ENCODE measurements around the gene ATP4A. TPM values are rescaled to one million over a fixed set of nuclear protein-coding genes. Genes with fewer than 3 reads are reported as not detected.

ATP4A gene
- polyA plus RNA-seq, 1 donor: not detected

Other genes with a start within 250 kb of the ATP4A start
- gene CD22, start 234.5 kb downstream of the ATP4A start, polyA plus RNA-seq (ENCODE audit: insufficient read length): 0.82 TPM
- not detected for gene FFAR1, start 215.8 kb downstream of the ATP4A start, polyA plus RNA-seq (ENCODE audit: insufficient read length)
- gene FFAR3, start 205.2 kb downstream of the ATP4A start, polyA plus RNA-seq (ENCODE audit: insufficient read length): 0.08 TPM
- gene GPR42, start 192.6 kb downstream of the ATP4A start, polyA plus RNA-seq (ENCODE audit: insufficient read length): not detected
- 0.09 TPM for gene FFAR2, start 115.4 kb downstream of the ATP4A start, polyA plus RNA-seq (ENCODE audit: insufficient read length)
- not detected for gene KRTDAP, start 73.2 kb downstream of the ATP4A start, polyA plus RNA-seq (ENCODE audit: insufficient read length)
- 0.59 TPM for gene DMKN, start 50.0 kb downstream of the ATP4A start, polyA plus RNA-seq (ENCODE audit: insufficient read length)
- gene SBSN, start 35.3 kb downstream of the ATP4A start, polyA plus RNA-seq (ENCODE audit: insufficient read length): not detected
- not detected for gene GAPDHS, start 30.2 kb downstream of the ATP4A start, polyA plus RNA-seq (ENCODE audit: insufficient read length)
- gene TMEM147, start 18.0 kb downstream of the ATP4A start, polyA plus RNA-seq (ENCODE audit: insufficient read length): 45.4 TPM
- not detected for gene PMIS2, start 22.5 kb upstream of the ATP4A start, polyA plus RNA-seq (ENCODE audit: insufficient read length)
- 10.9 TPM for gene HAUS5, start 49.1 kb upstream of the ATP4A start, polyA plus RNA-seq (ENCODE audit: insufficient read length)
- 44.1 TPM for gene RBM42, start 65.4 kb upstream of the ATP4A start, polyA plus RNA-seq (ENCODE audit: insufficient read length)
- 2.4 TPM for gene ETV2, start 78.1 kb upstream of the ATP4A start, polyA plus RNA-seq (ENCODE audit: insufficient read length)
- 266 TPM for gene COX6B1, start 84.7 kb upstream of the ATP4A start, polyA plus RNA-seq (ENCODE audit: insufficient read length)
- gene UPK1A, start 102.9 kb upstream of the ATP4A start, polyA plus RNA-seq (ENCODE audit: insufficient read length): not detected
- not detected for gene ZBTB32, start 140.9 kb upstream of the ATP4A start, polyA plus RNA-seq (ENCODE audit: insufficient read length)
- 23.0 TPM for gene KMT2B, start 154.3 kb upstream of the ATP4A start, polyA plus RNA-seq (ENCODE audit: insufficient read length)
- gene IGFLR1, start 178.8 kb upstream of the ATP4A start, polyA plus RNA-seq (ENCODE audit: insufficient read length): 3.3 TPM
- 16.6 TPM for gene U2AF1L4, start 181.8 kb upstream of the ATP4A start, polyA plus RNA-seq (ENCODE audit: insufficient read length)
- gene PSENEN, start 182.0 kb upstream of the ATP4A start, polyA plus RNA-seq (ENCODE audit: insufficient read length): 31.7 TPM
- gene LIN37, start 184.9 kb upstream of the ATP4A start, polyA plus RNA-seq (ENCODE audit: insufficient read length): 8.6 TPM
- 853 TPM for gene HSPB6, start 193.4 kb upstream of the ATP4A start, polyA plus RNA-seq (ENCODE audit: insufficient read length)
- gene PROSER3, start 194.5 kb upstream of the ATP4A start, polyA plus RNA-seq (ENCODE audit: insufficient read length): 13.9 TPM
- 15.0 TPM for gene ARHGAP33, start 211.9 kb upstream of the ATP4A start, polyA plus RNA-seq (ENCODE audit: insufficient read length)
- not detected for gene PRODH2, start 249.2 kb upstream of the ATP4A start, polyA plus RNA-seq (ENCODE audit: insufficient read length)